ENCODE measurements around the gene RYR1. TPM values are rescaled to one million over a fixed set of nuclear protein-coding genes. Genes with fewer than 3 reads are reported as not detected.
"Not testable (repeated sequence)": the region's sequence is repeated elsewhere in the genome, so short reads cannot be mapped to it uniquely, and the experiment has no call there.

Gene RYR1
- total RNA-seq, 2 donors from 2014 or later = 13.2 to 41.5 TPM

DNA sequence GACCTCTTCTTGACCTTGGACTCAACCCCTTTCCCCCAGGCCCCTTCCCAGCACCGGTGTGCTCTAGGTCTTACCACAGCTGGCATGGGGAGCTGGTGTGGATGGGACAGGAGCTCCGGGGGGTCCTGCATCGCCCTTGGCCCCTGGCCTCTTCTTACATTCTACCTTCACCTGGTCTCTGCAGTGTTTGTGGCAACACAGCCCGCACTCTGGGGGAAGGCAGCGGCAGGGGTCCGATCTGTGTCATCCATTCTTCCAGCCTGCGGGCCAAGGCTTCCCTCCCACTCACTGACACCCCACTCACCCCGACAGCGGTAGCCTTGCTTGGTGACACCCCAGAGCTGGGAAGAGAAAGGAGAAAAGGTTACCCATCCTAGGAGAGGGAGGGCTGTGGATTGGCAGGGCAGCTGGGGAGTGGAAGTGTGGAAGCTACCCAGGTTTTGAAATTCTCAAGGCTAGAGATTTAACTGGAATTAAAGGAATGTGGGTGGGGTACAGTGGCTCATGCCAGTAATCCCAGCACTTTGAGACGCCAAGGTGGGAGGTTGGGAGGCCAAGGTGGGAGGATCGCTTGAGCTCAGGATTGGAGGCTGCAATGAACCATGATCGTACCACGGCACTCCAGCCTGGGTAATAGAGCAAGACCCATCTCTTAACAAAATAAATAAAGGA, 22.3 kb upstream of the RYR1 start:
- no peaks in the 10 kb centered on the region for H3K9me3 Mint-ChIP-seq
- H3K4me3 Mint-ChIP-seq = no peak overlapping the region
- peaks cover 49% of the 10 kb centered on the region for H3K36me3 Mint-ChIP-seq (ENCODE audit: low read depth)
- no peak for ATAC-seq (replicated peaks)
- no peaks in the 10 kb centered on the region for H3K27me3 Mint-ChIP-seq
- no peaks in the 10 kb centered on the region for H3K4me1 Mint-ChIP-seq
- no peak overlapping the region for H3K27ac Mint-ChIP-seq

GRCh38 chr19:38411898-38412297, 21.6 kb upstream of the RYR1 start:
- not testable (repeated sequence) for H3K9me3 Mint-ChIP-seq; H3K27me3 Mint-ChIP-seq; H3K27ac Mint-ChIP-seq; ATAC-seq (replicated peaks); H3K4me1 Mint-ChIP-seq; H3K4me3 Mint-ChIP-seq
- H3K36me3 Mint-ChIP-seq (ENCODE audit: low read depth) = peaks cover 44% of the 10 kb centered on the region

- peaks cover 44% of the 10 kb centered on the region for H3K36me3 Mint-ChIP-seq (ENCODE audit: low read depth)
- H3K27me3 Mint-ChIP-seq = no peaks in the 10 kb centered on the region
- no peak for ATAC-seq (replicated peaks)
- H3K4me1 Mint-ChIP-seq = peaks cover 6% of the 10 kb centered on the region
- no peaks in the 10 kb centered on the region for H3K9me3 Mint-ChIP-seq
- no peak overlapping the region for H3K4me3 Mint-ChIP-seq
- no peak overlapping the region for H3K27ac Mint-ChIP-seq
Observed at GRCh38 chr19:38412491-38412890, 21.0 kb upstream of the RYR1 start.

DNA sequence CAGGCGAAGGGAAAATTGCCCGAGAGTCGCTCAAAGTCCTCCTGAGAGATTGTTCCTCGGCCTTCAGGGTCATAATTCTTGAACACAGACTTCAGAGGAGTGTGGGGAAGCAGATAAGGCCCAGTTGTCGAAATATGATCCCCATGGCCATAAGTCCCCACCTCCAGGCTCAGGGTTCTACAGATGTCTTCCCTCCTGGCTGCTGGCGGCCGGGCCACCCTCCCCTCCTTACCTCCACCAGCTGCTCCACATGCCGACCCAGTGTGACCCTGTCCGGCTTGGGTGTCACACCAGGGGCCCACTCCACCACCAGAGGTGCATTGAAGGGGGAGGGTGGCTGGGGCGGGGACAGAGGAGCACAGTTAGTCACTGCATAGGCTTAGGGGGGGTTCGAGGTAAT, 20.5 kb upstream of the RYR1 start:
- Mint-ChIP-seq H3K4me3 (no peak overlapping the region), H3K9me3 (no peaks in the 10 kb centered on the region), H3K4me1 (peaks cover 11% of the 10 kb centered on the region), H3K27ac (no peak overlapping the region), H3K27me3 (no peaks in the 10 kb centered on the region), H3K36me3 (ENCODE audit: low read depth) (peaks cover 46% of the 10 kb centered on the region)
- ATAC-seq (replicated peaks) = no peak

- no peaks in the 10 kb centered on the region for H3K27me3 Mint-ChIP-seq
- no peaks in the 10 kb centered on the region for H3K9me3 Mint-ChIP-seq
- no peak overlapping the region for H3K4me3 Mint-ChIP-seq
- ATAC-seq (replicated peaks) = no peak
- peaks cover 12% of the 10 kb centered on the region for H3K4me1 Mint-ChIP-seq
- H3K36me3 Mint-ChIP-seq (ENCODE audit: low read depth) = peaks cover 42% of the 10 kb centered on the region
- no peak overlapping the region for H3K27ac Mint-ChIP-seq
Observed at GRCh38 chr19:38413416-38413815, 20.1 kb upstream of the RYR1 start.

DNA sequence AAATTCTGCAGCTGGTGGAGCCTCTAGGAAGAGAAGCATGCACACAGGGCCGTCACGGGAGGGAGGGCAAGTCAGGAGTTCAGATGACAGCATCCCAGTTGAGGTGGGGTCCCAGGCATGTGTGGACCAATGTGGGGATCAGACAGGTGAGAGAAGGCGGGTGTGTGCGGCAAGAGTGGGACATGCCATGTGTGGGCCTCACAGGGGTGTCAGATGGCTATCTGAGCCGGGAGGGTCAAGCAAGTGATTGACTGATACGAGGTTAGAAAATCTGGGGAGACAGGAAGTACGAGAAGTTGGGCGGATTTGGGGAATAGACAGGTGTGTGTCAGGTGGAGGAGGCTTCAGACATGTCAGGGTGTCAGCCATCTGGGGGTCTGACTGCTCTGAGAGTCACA, 16.3 kb upstream of the RYR1 start:
- Mint-ChIP-seq H3K36me3 (ENCODE audit: low read depth) (peaks cover 24% of the 10 kb centered on the region), H3K9me3 (no peaks in the 10 kb centered on the region), H3K4me1 (peaks cover 23% of the 10 kb centered on the region), H3K27ac (peak overlapping the region; percentile 92), H3K4me3 (peak overlapping the region; percentile 83), H3K27me3 (no peaks in the 10 kb centered on the region)
- ATAC-seq (replicated peaks) = no peak

GRCh38 chr19:38417544-38418506, 15.7 kb upstream of the RYR1 start:
- Mint-ChIP-seq H3K27ac (peak overlapping the region; percentile 92), H3K27me3 (no peaks in the 10 kb centered on the region), H3K4me1 (peaks cover 23% of the 10 kb centered on the region), H3K9me3 (no peaks in the 10 kb centered on the region), H3K4me3 (peak overlapping the region; percentile 83), H3K36me3 (ENCODE audit: low read depth) (peaks cover 18% of the 10 kb centered on the region)
- ATAC-seq (replicated peaks) = peak; percentile 90

DNA sequence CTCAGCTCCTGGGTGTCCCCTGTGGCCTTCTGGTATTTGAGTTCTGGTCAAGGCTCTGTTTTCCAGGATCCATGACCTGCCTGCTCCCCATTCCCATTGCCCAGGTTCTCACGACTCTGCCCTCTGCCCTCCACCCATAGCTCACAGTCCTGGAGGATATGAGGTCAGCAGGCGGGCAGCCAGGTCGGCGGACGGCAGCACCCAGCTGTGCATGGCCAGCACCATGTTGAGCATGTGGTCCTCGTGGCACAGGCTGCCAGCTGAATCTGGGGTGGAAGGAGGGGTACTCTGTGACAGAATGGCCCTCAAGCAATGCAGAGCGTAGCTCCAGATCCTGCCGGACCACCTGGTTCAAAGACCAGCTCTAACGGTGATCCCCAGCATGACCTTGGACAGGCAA, 12.6 kb upstream of the RYR1 start:
- Mint-ChIP-seq H3K27ac (no peak overlapping the region), H3K4me3 (no peak overlapping the region), H3K4me1 (peaks cover 23% of the 10 kb centered on the region), H3K36me3 (ENCODE audit: low read depth) (peaks cover 24% of the 10 kb centered on the region), H3K9me3 (no peaks in the 10 kb centered on the region), H3K27me3 (no peaks in the 10 kb centered on the region)
- no peak for ATAC-seq (replicated peaks)

- Mint-ChIP-seq H3K27me3 (no peaks in the 10 kb centered on the region), H3K4me3 (no peak overlapping the region), H3K36me3 (ENCODE audit: low read depth) (peaks cover 23% of the 10 kb centered on the region), H3K9me3 (no peaks in the 10 kb centered on the region), H3K4me1 (peaks cover 23% of the 10 kb centered on the region), H3K27ac (no peak overlapping the region)
- no peak for ATAC-seq (replicated peaks)
Observed at GRCh38 chr19:38421856-38422255, 11.6 kb upstream of the RYR1 start.

- Mint-ChIP-seq H3K4me1 (peaks cover 19% of the 10 kb centered on the region), H3K4me3 (no peak overlapping the region), H3K27ac (no peak overlapping the region), H3K27me3 (no peaks in the 10 kb centered on the region), H3K36me3 (ENCODE audit: low read depth) (peaks cover 19% of the 10 kb centered on the region), H3K9me3 (no peaks in the 10 kb centered on the region)
- no peak for ATAC-seq (replicated peaks)
Observed at GRCh38 chr19:38422438-38422837, 11.1 kb upstream of the RYR1 start.

GRCh38 chr19:38424272-38424671, 9.2 kb upstream of the RYR1 start:
- no peak for ATAC-seq (replicated peaks)
- Mint-ChIP-seq H3K27ac (no peak overlapping the region), H3K9me3 (no peaks in the 10 kb centered on the region), H3K4me1 (peaks cover 17% of the 10 kb centered on the region), H3K36me3 (ENCODE audit: low read depth) (peaks cover 24% of the 10 kb centered on the region), H3K27me3 (no peaks in the 10 kb centered on the region), H3K4me3 (peak overlapping the region; percentile 82)

DNA sequence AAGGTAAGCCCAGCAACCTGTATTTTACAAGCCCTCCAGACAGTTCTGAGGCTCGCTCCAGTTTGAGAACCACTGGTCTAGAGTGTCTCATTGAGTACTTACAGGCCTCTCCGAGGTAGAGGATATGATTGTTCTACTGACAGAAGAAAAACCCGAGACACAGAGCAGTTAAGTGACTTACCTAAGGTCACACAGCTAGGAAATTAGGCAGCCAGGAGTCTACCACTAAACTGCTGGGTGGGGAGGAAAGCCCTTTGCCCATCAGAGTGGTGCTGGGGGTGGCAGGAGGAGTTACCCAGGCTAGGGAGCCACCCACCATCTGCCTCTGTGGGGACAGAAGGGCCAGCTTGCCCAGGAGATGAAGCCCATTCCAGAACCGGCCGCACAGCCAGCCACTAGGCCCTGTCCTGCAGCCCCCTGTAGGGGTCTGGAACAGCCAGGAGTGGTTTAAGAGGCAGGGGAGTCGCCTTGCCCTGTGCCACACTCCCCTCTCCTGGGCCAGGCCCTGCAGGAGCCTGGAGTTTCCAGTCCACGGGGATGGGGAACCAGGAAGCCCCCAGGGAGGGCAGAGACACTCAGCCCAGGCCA, 8.2 kb upstream of the RYR1 start:
- Mint-ChIP-seq H3K9me3 (no peaks in the 10 kb centered on the region), H3K36me3 (ENCODE audit: low read depth) (peaks cover 24% of the 10 kb centered on the region), H3K27me3 (no peaks in the 10 kb centered on the region), H3K27ac (peak overlapping the region; percentile 99), H3K4me1 (peaks cover 18% of the 10 kb centered on the region), H3K4me3 (peak overlapping the region; percentile 82)
- no peak for ATAC-seq (replicated peaks)

DNA sequence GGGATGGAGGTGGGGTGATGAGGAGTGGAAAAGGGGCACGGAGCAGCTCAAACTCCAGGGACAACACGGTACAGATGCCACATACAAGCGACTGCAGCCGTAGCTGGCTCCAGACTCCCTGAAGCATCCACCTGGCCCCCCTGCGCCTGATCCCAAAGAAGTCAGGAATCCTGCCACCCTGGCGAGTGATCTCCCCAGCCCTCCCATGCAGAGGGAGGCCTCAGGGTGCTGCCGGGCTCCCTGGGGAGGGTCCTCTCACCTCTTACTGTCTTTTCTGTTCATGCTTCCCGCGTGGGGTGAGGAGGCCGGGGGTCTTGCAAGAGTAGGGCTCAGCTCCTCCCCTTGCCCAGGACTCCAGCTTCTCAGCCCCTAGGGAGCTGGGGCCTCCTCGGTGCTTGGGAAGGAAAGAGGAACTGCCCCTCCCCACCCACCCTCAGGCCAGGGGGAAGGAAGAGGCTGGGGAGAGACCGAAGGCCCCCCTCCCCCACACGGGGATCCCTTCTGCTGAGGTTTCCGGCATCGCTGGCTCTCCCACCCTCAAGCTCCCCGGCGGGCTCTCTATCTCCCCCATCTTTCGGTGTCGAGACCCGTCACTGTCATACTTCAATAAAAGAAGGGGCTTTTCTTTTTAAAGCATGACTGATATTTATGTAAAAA, 7.6 kb upstream of the RYR1 start, which contains the start of gene RASGRP4:
TSS of gene RASGRP4 (minus strand) at position 410 of the 657 bp plus-strand sequence. CDS start at position 282, 128 bp downstream.
- peak; percentile 11 for ATAC-seq (replicated peaks)
- H3K4me1 Mint-ChIP-seq = peaks cover 18% of the 10 kb centered on the region
- H3K27me3 Mint-ChIP-seq = no peaks in the 10 kb centered on the region
- peak within 1 kb of the TSS; percentile 82 for H3K4me3 Mint-ChIP-seq
- H3K27ac Mint-ChIP-seq = peak within 1 kb of the TSS; percentile 99
- H3K9me3 Mint-ChIP-seq = no peaks in the 10 kb centered on the region
- peaks cover 24% of the 10 kb centered on the region for H3K36me3 Mint-ChIP-seq (ENCODE audit: low read depth)

- not testable (repeated sequence) for H3K9me3 Mint-ChIP-seq, H3K27me3 Mint-ChIP-seq
- Mint-ChIP-seq H3K4me1 (peaks cover 18% of the 10 kb centered on the region), H3K27ac (peak overlapping the region; percentile 99), H3K36me3 (ENCODE audit: low read depth) (peaks cover 24% of the 10 kb centered on the region), H3K4me3 (peak overlapping the region; percentile 82)
- ATAC-seq (replicated peaks) = peak; percentile 86
Observed at GRCh38 chr19:38427035-38427677, 6.3 kb upstream of the RYR1 start.

Data from activated T-helper 17 cell treated with anti-CD3 and anti-CD28 coated beads, Interleukin-2, amount 50 U/mL, for 72 hours (primary cell).